Adrenal gland (tissue), 5 donors: ENCODE measurements around the gene FCRL5.

Experiments
- POLR2A ChIP-seq, 2 donors: fragments of 450-650 bp; IDR thresholded peaks; one replicate each; pipeline ENCODE4 v1.6.1; 2017; ENCODE audit warnings: antibody characterized with exemption in 2 of 2, mild to moderate bottlenecking in 2 of 2, moderate library complexity in 1 of 2
- TF ChIP-seq, protein P1 (sequence below), 6 experiments: fragments of 450-650 bp in 4 of 6; fragments of 200-600 bp in 2 of 6; sonication (generic) in 1 of 6; IDR thresholded peaks; 1 replicate in 5 of 6; 2 replicates in 1 of 6; pipeline versions ENCODE4 v1.5.1 to v1.8.0; 2016 to 2021; ENCODE audit warnings: antibody characterized with exemption in 6 of 6, mild to moderate bottlenecking in 2 of 6, moderate library complexity in 1 of 6
- donor health status: DM: no; HTN: no; CAD: no.

DNA sequence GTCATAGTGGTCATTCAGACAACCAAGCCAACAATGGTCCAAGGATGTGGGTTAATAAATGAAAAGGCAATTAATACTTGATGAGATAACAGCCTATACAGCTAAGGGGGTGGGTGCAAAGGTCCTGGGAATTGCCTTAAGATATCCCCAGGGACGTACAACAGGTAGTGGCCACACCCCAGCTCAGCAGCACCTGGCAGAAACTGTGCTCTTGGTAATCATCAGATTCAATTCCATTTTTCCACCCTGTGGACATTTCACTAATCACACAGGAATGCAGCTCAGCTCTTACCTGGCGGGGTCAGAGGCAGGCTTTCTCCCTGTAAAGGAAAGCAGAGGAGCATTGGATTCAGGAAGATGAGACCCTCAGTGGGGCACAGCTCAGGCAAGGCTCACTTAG, 32.9 kb downstream of the FCRL5 start:
- TF ChIP-seq, protein P1, sequence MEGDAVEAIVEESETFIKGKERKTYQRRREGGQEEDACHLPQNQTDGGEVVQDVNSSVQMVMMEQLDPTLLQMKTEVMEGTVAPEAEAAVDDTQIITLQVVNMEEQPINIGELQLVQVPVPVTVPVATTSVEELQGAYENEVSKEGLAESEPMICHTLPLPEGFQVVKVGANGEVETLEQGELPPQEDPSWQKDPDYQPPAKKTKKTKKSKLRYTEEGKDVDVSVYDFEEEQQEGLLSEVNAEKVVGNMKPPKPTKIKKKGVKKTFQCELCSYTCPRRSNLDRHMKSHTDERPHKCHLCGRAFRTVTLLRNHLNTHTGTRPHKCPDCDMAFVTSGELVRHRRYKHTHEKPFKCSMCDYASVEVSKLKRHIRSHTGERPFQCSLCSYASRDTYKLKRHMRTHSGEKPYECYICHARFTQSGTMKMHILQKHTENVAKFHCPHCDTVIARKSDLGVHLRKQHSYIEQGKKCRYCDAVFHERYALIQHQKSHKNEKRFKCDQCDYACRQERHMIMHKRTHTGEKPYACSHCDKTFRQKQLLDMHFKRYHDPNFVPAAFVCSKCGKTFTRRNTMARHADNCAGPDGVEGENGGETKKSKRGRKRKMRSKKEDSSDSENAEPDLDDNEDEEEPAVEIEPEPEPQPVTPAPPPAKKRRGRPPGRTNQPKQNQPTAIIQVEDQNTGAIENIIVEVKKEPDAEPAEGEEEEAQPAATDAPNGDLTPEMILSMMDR (IDR thresholded peaks at IDR 0.05): no peak
- no peak for TF ChIP-seq POLR2A (IDR thresholded peaks at IDR 0.05)
